ENCODE measurements around the gene LAMP5.

The LAMP5 gene

GRCh38 chr20:9499126-9499899, 15.1 kb upstream of the LAMP5 start:
- Histone ChIP-seq H3K27me3 (ENCODE audit: insufficient read depth, insufficient read length) (no peaks in the 10 kb centered on the region), H3K36me3 (ENCODE audit: insufficient read depth, insufficient read length, low read length) (no peaks in the 10 kb centered on the region), H3K9me3 (ENCODE audit: insufficient read depth, low read length) (no peaks in the 10 kb centered on the region), H3K4me3 (ENCODE audit: insufficient read length, low read depth) (no peak overlapping the region), H3K9ac (ENCODE audit: insufficient read length, low read depth) (no peak overlapping the region), H3K4me1 (ENCODE audit: insufficient read depth, insufficient read length) (no peaks in the 10 kb centered on the region)
- TF ChIP-seq YY1 (IDR thresholded peaks at IDR 0.05; ENCODE audit: insufficient read depth, insufficient read length) (no peak), SUZ12 (IDR thresholded peaks at IDR 0.05; ENCODE audit: extremely low read depth, insufficient read depth, insufficient read length) (no peak), ZNF274 (IDR thresholded peaks at IDR 0.05; ENCODE audit: low read depth, low read length) (no peak)
- no peak for DNase-seq (ENCODE audit: low read depth, low spot score)

GRCh38 chr20:9500121-9500520, 14.3 kb upstream of the LAMP5 start:
- no peak for TF ChIP-seq ZNF274 (IDR thresholded peaks at IDR 0.05; ENCODE audit: low read depth, low read length)
- no peak for TF ChIP-seq SUZ12 (IDR thresholded peaks at IDR 0.05; ENCODE audit: extremely low read depth, insufficient read depth, insufficient read length)
- no peak for TF ChIP-seq YY1 (IDR thresholded peaks at IDR 0.05; ENCODE audit: insufficient read depth, insufficient read length)
- DNase-seq (ENCODE audit: low read depth, low spot score): no peak
- no peak overlapping the region for H3K4me3 ChIP-seq (ENCODE audit: insufficient read length, low read depth)
- H3K9ac ChIP-seq (ENCODE audit: insufficient read length, low read depth): no peak overlapping the region
- H3K4me1 ChIP-seq (ENCODE audit: insufficient read depth, insufficient read length): no peaks in the 10 kb centered on the region
- peaks cover 2% of the 10 kb centered on the region for H3K27me3 ChIP-seq (ENCODE audit: insufficient read depth, insufficient read length)
- no peaks in the 10 kb centered on the region for H3K9me3 ChIP-seq (ENCODE audit: insufficient read depth, low read length)
- H3K36me3 ChIP-seq (ENCODE audit: insufficient read depth, insufficient read length, low read length): no peaks in the 10 kb centered on the region

GRCh38 chr20:9501473-9501872, 12.9 kb upstream of the LAMP5 start:
- Histone ChIP-seq H3K36me3 (ENCODE audit: insufficient read depth, insufficient read length, low read length) (no peaks in the 10 kb centered on the region), H3K9me3 (ENCODE audit: insufficient read depth, low read length) (no peaks in the 10 kb centered on the region), H3K9ac (ENCODE audit: insufficient read length, low read depth) (no peak overlapping the region), H3K4me1 (ENCODE audit: insufficient read depth, insufficient read length) (no peaks in the 10 kb centered on the region), H3K27me3 (ENCODE audit: insufficient read depth, insufficient read length) (peaks cover 16% of the 10 kb centered on the region), H3K4me3 (ENCODE audit: insufficient read length, low read depth) (no peak overlapping the region)
- DNase-seq (ENCODE audit: low read depth, low spot score): no peak
- TF ChIP-seq YY1 (IDR thresholded peaks at IDR 0.05; ENCODE audit: insufficient read depth, insufficient read length) (no peak), ZNF274 (IDR thresholded peaks at IDR 0.05; ENCODE audit: low read depth, low read length) (no peak), SUZ12 (IDR thresholded peaks at IDR 0.05; ENCODE audit: extremely low read depth, insufficient read depth, insufficient read length) (no peak)

GRCh38 chr20:9503526-9504245, 10.7 kb upstream of the LAMP5 start:
- H3K36me3 ChIP-seq (ENCODE audit: insufficient read depth, insufficient read length, low read length): no peaks in the 10 kb centered on the region
- no peaks in the 10 kb centered on the region for H3K4me1 ChIP-seq (ENCODE audit: insufficient read depth, insufficient read length)
- H3K9ac ChIP-seq (ENCODE audit: insufficient read length, low read depth): no peak overlapping the region
- no peak overlapping the region for H3K4me3 ChIP-seq (ENCODE audit: insufficient read length, low read depth)
- H3K27me3 ChIP-seq (ENCODE audit: insufficient read depth, insufficient read length): peaks cover 38% of the 10 kb centered on the region
- DNase-seq (ENCODE audit: low read depth, low spot score): no peak
- TF ChIP-seq ZNF274 (IDR thresholded peaks at IDR 0.05; ENCODE audit: low read depth, low read length) (no peak), SUZ12 (IDR thresholded peaks at IDR 0.05; ENCODE audit: extremely low read depth, insufficient read depth, insufficient read length) (no peak), YY1 (IDR thresholded peaks at IDR 0.05; ENCODE audit: insufficient read depth, insufficient read length) (no peak)
- H3K9me3 ChIP-seq (ENCODE audit: insufficient read depth, low read length): no peaks in the 10 kb centered on the region

- TF ChIP-seq ZNF274 (IDR thresholded peaks at IDR 0.05; ENCODE audit: low read depth, low read length) (no peak), YY1 (IDR thresholded peaks at IDR 0.05; ENCODE audit: insufficient read depth, insufficient read length) (no peak), SUZ12 (IDR thresholded peaks at IDR 0.05; ENCODE audit: extremely low read depth, insufficient read depth, insufficient read length) (no peak)
- peaks cover 65% of the 10 kb centered on the region for H3K27me3 ChIP-seq (ENCODE audit: insufficient read depth, insufficient read length)
- H3K9ac ChIP-seq (ENCODE audit: insufficient read length, low read depth): no peak overlapping the region
Measured at GRCh38 chr20:9506280-9506821, 8.0 kb upstream of the LAMP5 start.

GRCh38 chr20:9506964-9507369, 7.4 kb upstream of the LAMP5 start:
- TF ChIP-seq SUZ12 (IDR thresholded peaks at IDR 0.05; ENCODE audit: extremely low read depth, insufficient read depth, insufficient read length) (peak; percentile 6), YY1 (IDR thresholded peaks at IDR 0.05; ENCODE audit: insufficient read depth, insufficient read length) (no peak), ZNF274 (IDR thresholded peaks at IDR 0.05; ENCODE audit: low read depth, low read length) (no peak)
- Histone ChIP-seq H3K4me1 (ENCODE audit: insufficient read depth, insufficient read length) (no peaks in the 10 kb centered on the region), H3K36me3 (ENCODE audit: insufficient read depth, insufficient read length, low read length) (no peaks in the 10 kb centered on the region), H3K9ac (ENCODE audit: insufficient read length, low read depth) (no peak overlapping the region), H3K9me3 (ENCODE audit: insufficient read depth, low read length) (no peaks in the 10 kb centered on the region), H3K4me3 (ENCODE audit: insufficient read length, low read depth) (no peak overlapping the region), H3K27me3 (ENCODE audit: insufficient read depth, insufficient read length) (peaks cover 71% of the 10 kb centered on the region)
- DNase-seq (ENCODE audit: low read depth, low spot score): no peak

More at GRCh38 chr20:9506280-9506821, 8.0 kb upstream of the LAMP5 start:
- Histone ChIP-seq H3K36me3 (ENCODE audit: insufficient read depth, insufficient read length, low read length) (no peaks in the 10 kb centered on the region), H3K9me3 (ENCODE audit: insufficient read depth, low read length) (no peaks in the 10 kb centered on the region), H3K4me1 (ENCODE audit: insufficient read depth, insufficient read length) (no peaks in the 10 kb centered on the region), H3K4me3 (ENCODE audit: insufficient read length, low read depth) (no peak overlapping the region)
- no peak for DNase-seq (ENCODE audit: low read depth, low spot score)

Data from NT2/D1 (cell line).